Spleen (tissue), 11 donors: ENCODE measurements around the gene PTPRN2. TPM values are rescaled to one million over a fixed set of nuclear protein-coding genes. Genes with fewer than 3 reads are reported as not detected.

Experiments
- DNase-seq: peaks from one replicate; pipeline ENCODE4 v3.0.0-alpha.2; 2020
- H3K27ac ChIP-seq, 8 donors: fragments of 200-600 bp; sonication (generic) in 7 of 8; 1 replicate in 4 of 8; 2 replicates in 4 of 8; pipeline versions ENCODE4 v1.5.0 to v1.8.0; 2016 to 2021; ENCODE audit warnings: inconsistent platforms in 4 of 8, mild to moderate bottlenecking in 4 of 8, moderate library complexity in 1 of 8
- H3K27me3 ChIP-seq, 7 donors: fragments of 200-600 bp; sonication (generic) in 6 of 7; replicated peaks in 1 of 7; 1 replicate in 4 of 7; 2 replicates in 3 of 7; pipeline versions ENCODE4 v1.5.0 to v1.8.0; 2016 to 2021; ENCODE audit warnings: inconsistent platforms in 3 of 7, mild to moderate bottlenecking in 1 of 7
- H3K36me3 ChIP-seq, 6 donors: fragments of 200-600 bp; sonication (generic) in 5 of 6; 1 replicate in 4 of 6; 2 replicates in 2 of 6; pipeline versions ENCODE4 v1.5.0 to v1.8.0; 2016 to 2021; ENCODE audit warnings: inconsistent platforms in 2 of 6
- H3K4me1 ChIP-seq, 6 donors: fragments of 200-600 bp; sonication (generic) in 5 of 6; 1 replicate in 3 of 6; 2 replicates in 3 of 6; pipeline versions ENCODE4 v1.5.0 to v1.8.0; 2016 to 2021; ENCODE audit warnings: inconsistent platforms in 3 of 6
- H3K4me3 ChIP-seq, 8 donors: fragments of 200-600 bp; sonication (generic) in 7 of 8; 1 replicate in 4 of 8; 2 replicates in 4 of 8; pipeline versions ENCODE4 v1.5.0 to v1.8.0; 2016 to 2021; ENCODE audit warnings: inconsistent platforms in 4 of 8, mild to moderate bottlenecking in 4 of 8, moderate library complexity in 2 of 8
- H3K9me3 ChIP-seq, 8 donors: fragments of 200-600 bp; sonication (generic) in 7 of 8; 1 replicate in 4 of 8; 2 replicates in 4 of 8; pipeline versions ENCODE4 v1.5.0 to v1.8.0; 2016 to 2021; ENCODE audit warnings: inconsistent platforms in 4 of 8
- CTCF ChIP-seq, 11 experiments: fragments of 200-600 bp in 7 of 11; fragments of 450-650 bp in 4 of 11; sonication (generic) in 4 of 11; IDR thresholded peaks in 8 of 11; conservative IDR thresholded peaks in 3 of 11; 1 replicate in 7 of 11; 2 replicates in 4 of 11; pipeline versions ENCODE4 v1.4.0 to v1.8.0; 2016 to 2021; ENCODE audit warnings: antibody characterized with exemption in 11 of 11, inconsistent platforms in 4 of 11, mild to moderate bottlenecking in 1 of 11
- POLR2A ChIP-seq, 3 donors: fragments of 450-650 bp; IDR thresholded peaks; one replicate each; pipeline ENCODE4 v1.5.1; 2017; ENCODE audit warnings: antibody characterized with exemption in 3 of 3, mild to moderate bottlenecking in 1 of 3
- POLR2AphosphoS5 ChIP-seq, 3 donors: sonication (generic); formaldehyde crosslinking; IDR thresholded peaks; one replicate each; pipeline ENCODE4 v1.5.1; 2017; ENCODE audit warnings: antibody characterized with exemption in 3 of 3
- WGBS, 5 donors: extraction: QIAGEN DNeasy Blood & Tissue Kit in 3 of 5; methylation state at CpG; one replicate each; pipeline versions ENCODE4 v1.1.5 to v1.1.7; 2013 to 2018; 5-methylcytosine and 5-hydroxymethylcytosine counted together
- intact Hi-C: fragments of 100-400 bp; cut with DNase I; formaldehyde crosslinking; loops from one replicate; pipeline ENCODE4 v1.15.0; 2023; ENCODE audit warnings: low total_unique reads
- polyA plus RNA-seq, 3 donors: library from polyadenylated mRNA; stranded (reverse); fragments of 200-250 nt; gene quantifications; one replicate each; pipeline ENCODE4 v1.2.1, GENCODE V29; 2013
- total RNA-seq, 7 donors: library from RNA; depleted of rRNA in 3 of 7; stranded (reverse); fragments of >200 nt in 3 of 7; fragmentation: NEBNext Ultra II Directional in 4 of 7; extraction: Animal tissue kit (Norgen Biotek cat#: 25700) in 4 of 7; gene quantifications; one replicate each; pipeline versions ENCODE4 v1.1.0 to v1.2.1, GENCODE V29; 2016 to 2021
- donor health status: healthy with polysubstance abuse.
- donor health status: DM: no; HTN: no; CAD: no; lungs with moderate emphysema.
- donor health status: DM: no; HTN: no; CAD: no.
- donor health status: Bipolar disorder and iron deficiency.
- donor health status: healthy.
- donor health status: DM: no; HTN: no; CAD: no.
- donor health status: DM: yes; HTN: yes; CAD: no.

The PTPRN2 gene
- total and polyA plus RNA-seq, 10 donors = 7.0 to 22.8 (median 16.8) TPM

GRCh38 chr7:157893535-157894044 lies 694.0 kb downstream of the PTPRN2 start:
- intact Hi-C loops = no loop called here
- peaks cover 0 to 40% (median 0%) of the 10 kb centered on the region in 7 donors for H3K27me3 ChIP-seq
- H3K36me3 ChIP-seq = no peaks in the 10 kb centered on the region
- no peak overlapping the region for H3K27ac ChIP-seq
- WGBS, 5 donors = 89 to 94% (median 90%) methylated on average over 15 of the region's 15 CpGs
- DNase-seq = no peak
- H3K4me3 ChIP-seq = no peak overlapping the region
- TF ChIP-seq POLR2A (IDR thresholded peaks at IDR 0.05) (no peak), POLR2AphosphoS5 (IDR thresholded peaks at IDR 0.05) (no peak), CTCF (IDR thresholded peaks at IDR 0.05 in 8 of 11, conservative IDR thresholded peaks at IDR 0.05 in 3 of 11) (no peak)
- no peaks in the 10 kb centered on the region for H3K9me3 ChIP-seq
- no peaks in the 10 kb centered on the region for H3K4me1 ChIP-seq

- 84 to 88% (median 86%) methylated on average over 12 to 13 of the region's 13 CpGs for WGBS, 5 donors
- no peak for TF ChIP-seq CTCF (IDR thresholded peaks at IDR 0.05 in 8 of 11, conservative IDR thresholded peaks at IDR 0.05 in 3 of 11)
- no peak for TF ChIP-seq POLR2A (IDR thresholded peaks at IDR 0.05)
- TF ChIP-seq POLR2AphosphoS5 (IDR thresholded peaks at IDR 0.05) = no peak
- Histone ChIP-seq H3K4me1 (no peaks in the 10 kb centered on the region), H3K27ac (no peak overlapping the region), H3K9me3 (no peaks in the 10 kb centered on the region), H3K36me3 (no peaks in the 10 kb centered on the region), H3K4me3 (no peak overlapping the region), H3K27me3 (peaks cover 0 to 41% (median 0%) of the 10 kb centered on the region in 7 donors)
- intact Hi-C loops = no loop called here
- DNase-seq = peak; percentile 24
These were observed 694.7 kb downstream of the PTPRN2 start for GRCh38 chr7:157892751-157893523.

- no peak for TF ChIP-seq CTCF (IDR thresholded peaks at IDR 0.05 in 8 of 11, conservative IDR thresholded peaks at IDR 0.05 in 3 of 11)
- TF ChIP-seq POLR2AphosphoS5 (IDR thresholded peaks at IDR 0.05) = no peak
- no peak for TF ChIP-seq POLR2A (IDR thresholded peaks at IDR 0.05)
- H3K36me3 ChIP-seq = no peaks in the 10 kb centered on the region
- no peak overlapping the region for H3K4me3 ChIP-seq
- H3K27ac ChIP-seq = no peak overlapping the region
- no peak for DNase-seq
- peaks cover 0 to 35% (median 0%) of the 10 kb centered on the region in 7 donors for H3K27me3 ChIP-seq
- intact Hi-C loops = no loop called here
- H3K9me3 ChIP-seq = no peaks in the 10 kb centered on the region
- no peaks in the 10 kb centered on the region for H3K4me1 ChIP-seq
- WGBS, 5 donors = 51 to 70% (median 55%) methylated on average over 9 of the region's 9 CpGs
These were observed 696.7 kb downstream of the PTPRN2 start for GRCh38 chr7:157890921-157891401.

- Histone ChIP-seq H3K9me3 (peaks cover 0 to 13% (median 4%) of the 10 kb centered on the region in 8 donors), H3K4me3 (no peak overlapping the region), H3K36me3 (no peaks in the 10 kb centered on the region), H3K27me3 (peaks cover 0 to 35% (median 0%) of the 10 kb centered on the region in 7 donors), H3K4me1 (no peaks in the 10 kb centered on the region), H3K27ac (no peak overlapping the region)
- TF ChIP-seq POLR2A (IDR thresholded peaks at IDR 0.05) = no peak
- TF ChIP-seq POLR2AphosphoS5 (IDR thresholded peaks at IDR 0.05) = no peak
- no peak for TF ChIP-seq CTCF (IDR thresholded peaks at IDR 0.05 in 8 of 11, conservative IDR thresholded peaks at IDR 0.05 in 3 of 11)
- intact Hi-C loops = no loop called here
- peak; percentile 30 for DNase-seq
- 83 to 90% (median 86%) methylated on average over 6 of the region's 6 CpGs for WGBS, 5 donors
These were observed 698.1 kb downstream of the PTPRN2 start for GRCh38 chr7:157889480-157889879.
